Measurements from ENCODE around the gene ARMC8. TPM values are rescaled to one million over a fixed set of nuclear protein-coding genes. Genes with fewer than 3 reads are reported as not detected.

The ARMC8 gene
- total RNA-seq, 1 experiment from 2014 or later: 63.6 TPM

GRCh38 chr3:138222942-138223287 is 35.8 kb downstream of the ARMC8 start:
- no peaks in the 10 kb centered on the region for H3K79me1 ChIP-seq (ENCODE audit: insufficient read depth, low read depth, low read length, poor library complexity, severe bottlenecking)
- H2BK12ac ChIP-seq (ENCODE audit: insufficient read length, low read depth, low read length): no peak overlapping the region

More at GRCh38 chr3:138222942-138223287, 35.8 kb downstream of the ARMC8 start:
- WGBS (ENCODE audit: extremely low coverage, insufficient read length, low lambda C conversion rate): no CpG with 5 or more reads among the region's 2 CpGs
- no peak overlapping the region for H3K4me3 Mint-ChIP-seq
- Histone ChIP-seq H3K4me2 (ENCODE audit: insufficient read depth, insufficient read length, low read length) (no peak overlapping the region), H3K9me3 (ENCODE audit: control insufficient read depth, low read depth, low read length) (no peaks in the 10 kb centered on the region), H3K27me3 (ENCODE audit: insufficient read depth, low read length) (no peaks in the 10 kb centered on the region), H2BK5ac (ENCODE audit: insufficient read length, low read length) (no peak overlapping the region), H3K56ac (ENCODE audit: insufficient read length, low read depth, low read length) (no peak overlapping the region), H3K4ac (ENCODE audit: low read depth, low read length) (no peak overlapping the region), H3K14ac (ENCODE audit: insufficient read depth, low read length) (no peak overlapping the region), H4K8ac (replicated peaks; ENCODE audit: insufficient read length, low read depth, low read length) (no peak overlapping the region), H3K23me2 (ENCODE audit: insufficient read length, low read depth, low read length, poor library complexity, severe bottlenecking) (no peaks in the 10 kb centered on the region), H4K20me1 (ENCODE audit: control insufficient read depth, insufficient read depth, insufficient read length) (no peaks in the 10 kb centered on the region), H2BK20ac (ENCODE audit: low read depth, low read length, poor library complexity, severe bottlenecking) (no peak overlapping the region), H4K91ac (ENCODE audit: insufficient read length, low read depth, low read length) (no peak overlapping the region), H3K27ac (ENCODE audit: insufficient read length, low read depth, low read length) (no peak overlapping the region), H3K4me1 (ENCODE audit: insufficient read depth, low read length) (no peaks in the 10 kb centered on the region), H2BK15ac (ENCODE audit: low read depth, low read length) (no peak overlapping the region), H4K5ac (ENCODE audit: insufficient read length, low read depth, low read length) (no peak overlapping the region), H2AK5ac (ENCODE audit: insufficient read length, low read length) (no peak overlapping the region), H2AFZ (ENCODE audit: low read length) (no peak overlapping the region), H3K23ac (ENCODE audit: insufficient read length, low read depth, low read length) (no peak overlapping the region), H3K9ac (ENCODE audit: extremely low read depth, insufficient read length, low read length) (no peak overlapping the region), H2BK120ac (ENCODE audit: low read depth, low read length, poor library complexity, severe bottlenecking) (no peak overlapping the region), H3K79me2 (ENCODE audit: insufficient read depth, low read length) (no peaks in the 10 kb centered on the region; the same call in 1 of the 2 replicates), H3K18ac (ENCODE audit: insufficient read length, low read depth, low read length) (no peak overlapping the region), H3T11ph (ENCODE audit: low read length) (no peak overlapping the region)
- H3K9me3 Mint-ChIP-seq: no peaks in the 10 kb centered on the region
- DNase-seq: no peak
- H3K27ac Mint-ChIP-seq: no peak overlapping the region
- peaks cover 9 to 20% of the 10 kb centered on the region in 2 experiments for H3K4me1 Mint-ChIP-seq
- no peaks in the 10 kb centered on the region; the same call in 1 of the 2 replicates for H3K27me3 Mint-ChIP-seq (ENCODE audit: low read depth)
- TF ChIP-seq, protein P1, sequence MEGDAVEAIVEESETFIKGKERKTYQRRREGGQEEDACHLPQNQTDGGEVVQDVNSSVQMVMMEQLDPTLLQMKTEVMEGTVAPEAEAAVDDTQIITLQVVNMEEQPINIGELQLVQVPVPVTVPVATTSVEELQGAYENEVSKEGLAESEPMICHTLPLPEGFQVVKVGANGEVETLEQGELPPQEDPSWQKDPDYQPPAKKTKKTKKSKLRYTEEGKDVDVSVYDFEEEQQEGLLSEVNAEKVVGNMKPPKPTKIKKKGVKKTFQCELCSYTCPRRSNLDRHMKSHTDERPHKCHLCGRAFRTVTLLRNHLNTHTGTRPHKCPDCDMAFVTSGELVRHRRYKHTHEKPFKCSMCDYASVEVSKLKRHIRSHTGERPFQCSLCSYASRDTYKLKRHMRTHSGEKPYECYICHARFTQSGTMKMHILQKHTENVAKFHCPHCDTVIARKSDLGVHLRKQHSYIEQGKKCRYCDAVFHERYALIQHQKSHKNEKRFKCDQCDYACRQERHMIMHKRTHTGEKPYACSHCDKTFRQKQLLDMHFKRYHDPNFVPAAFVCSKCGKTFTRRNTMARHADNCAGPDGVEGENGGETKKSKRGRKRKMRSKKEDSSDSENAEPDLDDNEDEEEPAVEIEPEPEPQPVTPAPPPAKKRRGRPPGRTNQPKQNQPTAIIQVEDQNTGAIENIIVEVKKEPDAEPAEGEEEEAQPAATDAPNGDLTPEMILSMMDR (conservative IDR thresholded peaks at IDR 0.05): no peak
- peaks cover 16 to 45% (median 45%) of the 10 kb centered on the region in 3 experiments; a peak in 6 of 7 replicates for H3K36me3 Mint-ChIP-seq (ENCODE audit: insufficient read depth in 1 of 3, low read depth in 3 of 3)

Data from H9 (cell line).